C4-2B (cell line): ENCODE data around the gene DGKE.

Experiments used
- CTCF ChIP-seq: fragments of 450-650 bp; conservative IDR thresholded peaks from 2 replicates; pipeline ENCODE4 v1.5.1; 2017; ENCODE audit warnings: mild to moderate bottlenecking
- ZFX ChIP-seq: fragments of 450-650 bp; IDR thresholded peaks from 2 replicates; pipeline ENCODE4 v1.6.1; 2017

- TF ChIP-seq CTCF = no peak
- no peak for TF ChIP-seq ZFX
These were observed 34.0 kb downstream of the DGKE start for GRCh38 chr17:56867948-56868376.
